Endometrial microvascular endothelial cells (primary cell): ENCODE data around the gene CLEC2D. TPM values are rescaled to one million over a fixed set of nuclear protein-coding genes. Genes with fewer than 3 reads are reported as not detected.
"Not testable (repeated sequence)": the region's sequence is repeated elsewhere in the genome, so short reads cannot be mapped to it uniquely, and the experiment has no call there.

Source experiments
- in situ Hi-C: cut with HindIII; loops from 2 replicates; pipeline ENCODE4 v1.10.0; 2017; ENCODE audit warnings: low sequenced_read_pairs, low pct_unique_long_range_greater_than_20kb; ENCODE audit errors: inconsistent ontology term
- total RNA-seq: library from RNA; depleted of rRNA; stranded (reverse); fragments of >200 nt; gene quantifications from one replicate; pipeline ENCODE4 v1.2.3, GENCODE V29; 2015; ENCODE audit errors: inconsistent ontology term

The CLEC2D gene
- total RNA-seq, 1 donor from 2014 or later = 0.56 TPM

DNA sequence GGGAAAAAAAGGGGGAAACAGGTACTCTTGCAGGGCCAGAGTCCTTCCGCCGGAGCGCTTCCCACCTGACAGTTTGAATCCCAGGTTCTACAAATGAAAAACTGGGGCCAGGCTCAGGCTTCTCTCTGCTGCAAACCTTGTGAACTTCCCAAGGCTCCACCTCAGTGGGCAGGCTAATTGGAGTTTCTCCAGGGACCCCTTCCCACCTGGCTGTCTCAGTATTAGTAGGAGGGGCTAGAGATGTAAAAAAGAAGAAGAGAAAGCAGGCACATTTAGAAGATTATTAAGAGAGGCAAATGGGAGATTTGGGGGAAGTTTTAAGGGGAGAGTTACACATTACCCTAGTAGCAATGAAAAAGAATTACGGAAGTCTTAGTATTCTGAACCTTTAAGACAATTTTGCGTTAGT lies 20.0 kb upstream of the CLEC2D start:
- in situ Hi-C loops = no loop called here

DNA sequence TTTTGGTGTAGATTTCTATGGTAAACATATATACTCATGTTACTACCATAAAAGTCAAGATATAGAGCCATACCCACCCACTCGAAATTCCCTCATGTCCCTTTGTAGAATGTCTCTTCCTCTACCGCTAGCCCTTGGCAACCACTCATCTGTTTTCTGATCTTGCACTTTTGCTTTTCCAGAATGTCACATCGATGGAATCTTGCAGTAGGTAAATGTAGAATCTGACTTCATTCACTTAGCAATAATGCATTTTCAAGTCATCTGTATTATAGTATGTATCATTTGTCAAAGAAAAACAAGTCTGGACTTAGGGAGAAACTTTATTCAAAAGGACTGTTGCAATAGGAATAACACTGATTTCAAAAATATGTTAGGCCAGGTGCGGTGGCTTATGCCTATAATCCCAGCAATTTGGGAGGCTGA lies 19.3 kb upstream of the CLEC2D start:
- in situ Hi-C loops = no loop called here

DNA sequence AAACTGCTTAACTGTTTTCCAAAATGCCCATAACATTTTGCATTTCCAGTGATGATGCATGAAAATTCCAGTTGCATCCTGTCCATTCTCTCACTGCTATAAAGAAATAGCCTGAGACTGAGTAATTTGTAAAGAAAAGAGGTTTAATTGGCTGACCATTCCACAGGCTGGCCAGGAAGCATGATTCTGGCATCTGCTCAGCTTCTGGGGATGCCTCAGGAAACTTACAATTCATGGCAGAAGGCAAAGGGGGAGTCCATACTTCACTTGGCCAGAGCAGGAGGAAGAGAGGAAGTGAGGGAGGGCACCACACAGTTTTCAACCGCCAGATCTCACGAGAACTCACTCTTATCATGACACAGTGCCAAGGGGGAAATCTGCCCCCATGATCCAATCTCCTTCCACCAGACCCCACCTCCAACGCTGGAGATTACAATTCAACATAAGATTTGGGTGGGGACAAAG lies 18.2 kb upstream of the CLEC2D start:
- in situ Hi-C loops = no loop called here

DNA sequence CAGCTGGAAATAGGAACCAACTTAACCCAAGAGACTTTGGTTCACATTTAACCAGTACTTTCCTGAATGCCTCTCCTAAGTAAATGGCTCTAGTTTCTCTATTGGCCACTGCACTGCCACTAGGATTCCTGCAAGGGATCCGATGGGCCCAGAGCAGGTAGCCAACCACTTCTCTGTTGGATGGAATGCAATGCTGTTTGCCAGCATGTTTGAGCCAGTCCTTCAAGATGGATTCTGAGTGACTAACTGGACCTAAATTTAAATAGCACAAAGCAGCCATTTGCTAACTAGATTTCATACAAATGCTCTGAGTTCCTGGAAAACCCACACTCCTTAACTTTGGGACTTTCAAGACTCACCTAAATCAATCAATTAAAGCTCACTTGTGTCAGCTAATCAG lies 9.5 kb upstream of the CLEC2D start:
- in situ Hi-C loops = no loop called here

DNA sequence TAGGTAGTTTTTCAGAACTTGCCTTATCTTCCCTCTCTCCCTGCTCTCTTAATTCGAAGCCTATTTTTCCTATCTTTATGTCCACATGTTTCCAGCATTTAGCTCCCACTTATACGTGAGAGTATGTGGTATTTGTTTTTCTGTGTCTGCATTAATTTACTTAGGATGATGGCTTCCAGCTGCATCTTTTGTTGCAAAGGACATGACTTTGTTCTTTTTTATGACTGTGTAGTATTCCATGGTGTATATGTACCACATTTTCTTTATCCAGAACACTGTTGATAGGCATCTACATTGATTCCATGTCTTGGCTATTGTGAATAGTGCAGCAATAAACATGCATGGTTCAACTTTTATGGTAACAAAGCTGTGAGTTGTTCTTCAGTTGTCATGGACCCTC lies 7.8 kb upstream of the CLEC2D start:
- in situ Hi-C loops = no loop called here

DNA sequence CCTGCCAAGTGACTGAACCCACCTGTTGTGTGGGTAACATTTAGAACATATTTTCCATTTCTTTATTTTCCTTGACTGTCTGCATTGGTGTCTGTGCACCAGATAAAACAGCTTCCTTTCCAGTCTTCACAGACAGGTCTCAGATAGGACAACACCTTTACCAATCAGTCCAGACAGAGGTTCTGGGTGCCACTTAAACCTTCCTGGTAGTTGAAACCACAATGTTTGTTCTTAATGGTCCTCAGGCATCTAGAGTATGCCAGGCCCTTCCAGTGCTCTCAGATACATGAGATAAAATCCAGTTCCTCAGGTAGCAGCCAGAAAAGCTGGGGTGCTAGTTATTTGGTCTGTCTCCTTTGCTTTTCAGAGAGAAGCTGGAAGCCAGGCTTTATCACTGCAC lies 7.0 kb upstream of the CLEC2D start:
- in situ Hi-C loops = no loop called here

DNA sequence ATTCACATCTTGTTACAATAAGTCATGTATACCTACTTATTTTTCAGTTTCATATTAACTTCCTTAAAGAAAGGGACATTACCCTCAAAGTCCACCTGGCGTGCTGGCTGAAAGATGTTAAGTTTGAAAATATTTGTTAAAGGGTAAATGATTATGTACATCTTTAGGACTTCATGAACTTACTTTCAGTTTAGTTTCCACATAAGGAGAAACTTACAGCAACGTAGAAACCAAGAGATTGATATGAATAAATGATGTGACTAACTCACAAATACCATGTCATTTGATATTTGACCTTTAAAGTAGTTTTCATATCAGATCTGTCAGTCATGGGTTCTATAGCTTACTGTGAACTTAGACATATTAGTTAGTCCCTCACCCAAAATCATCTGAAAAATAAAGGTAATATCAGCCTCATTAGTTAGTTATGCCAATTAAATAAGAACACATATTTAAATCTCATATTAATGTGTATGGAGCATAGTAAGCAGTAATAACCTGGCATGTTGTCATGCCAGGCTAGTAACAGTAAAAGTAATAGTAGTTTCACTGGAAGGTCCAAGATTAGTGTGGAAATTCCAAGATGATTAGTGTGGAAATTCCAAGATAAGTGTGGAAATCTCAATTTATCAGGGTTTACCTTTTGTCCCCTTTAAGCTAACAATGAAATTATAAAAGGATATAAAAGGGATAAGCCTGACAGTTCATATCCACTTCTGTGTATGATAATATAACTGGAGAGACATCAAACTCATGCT lies 1.9 kb upstream of the CLEC2D start:
- in situ Hi-C loops = no loop called here

DNA sequence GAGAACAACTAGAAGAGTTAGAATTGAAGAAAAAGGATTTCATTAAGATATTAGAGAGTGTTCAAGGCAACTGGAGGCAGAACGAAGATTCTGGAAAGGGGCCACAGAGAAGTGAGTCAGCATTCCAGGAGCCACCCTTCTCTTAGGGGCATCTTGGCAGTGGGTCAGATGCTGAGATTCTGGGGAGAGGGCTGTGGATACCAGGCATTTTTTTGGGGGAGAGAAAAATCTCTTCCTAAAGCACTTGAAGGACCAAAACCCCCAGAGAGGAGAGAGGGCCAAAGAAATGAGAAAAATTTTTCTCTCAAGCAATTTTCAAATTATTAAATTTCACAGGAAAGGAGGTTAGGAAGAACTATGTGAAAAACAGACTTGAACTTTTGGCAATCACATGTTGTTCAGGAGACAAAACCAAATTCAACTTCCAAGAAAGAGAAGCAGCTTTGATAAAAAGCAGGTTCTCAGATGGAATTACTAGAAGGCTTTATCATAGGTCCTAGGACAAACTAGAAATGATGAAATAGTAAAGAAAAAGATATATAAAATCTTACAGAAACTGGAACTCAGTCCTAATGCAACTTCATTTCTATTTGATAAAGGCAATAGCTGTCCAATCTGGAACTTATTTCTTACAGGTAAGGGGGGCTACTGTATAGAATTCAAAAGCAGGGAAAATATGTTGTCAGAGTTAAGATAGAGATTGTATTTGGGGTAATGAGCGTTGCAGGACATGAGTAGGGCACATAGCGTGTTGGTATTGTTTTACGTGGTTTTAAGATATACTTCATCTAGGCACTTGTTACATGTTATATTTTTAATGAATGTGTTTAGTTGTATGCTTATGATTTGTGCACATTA lies 1.1 kb upstream of the CLEC2D start:
- in situ Hi-C loops = no loop called here

DNA sequence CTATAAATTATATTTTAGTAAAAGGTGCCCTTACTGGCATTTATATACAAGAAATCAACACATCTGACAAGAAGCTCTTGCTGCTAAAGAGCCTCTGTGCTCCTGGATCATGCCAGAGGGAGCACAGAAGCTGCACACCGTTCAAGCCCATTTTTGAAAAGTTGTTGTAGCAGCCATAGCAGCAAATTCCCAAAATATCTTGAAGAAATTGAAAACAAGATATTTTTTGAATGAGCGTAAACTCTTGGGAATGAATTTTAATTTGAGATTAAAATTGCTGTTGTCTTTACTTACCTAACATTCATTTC lies 540 bp upstream of the CLEC2D start:
- in situ Hi-C loops = no loop called here

DNA sequence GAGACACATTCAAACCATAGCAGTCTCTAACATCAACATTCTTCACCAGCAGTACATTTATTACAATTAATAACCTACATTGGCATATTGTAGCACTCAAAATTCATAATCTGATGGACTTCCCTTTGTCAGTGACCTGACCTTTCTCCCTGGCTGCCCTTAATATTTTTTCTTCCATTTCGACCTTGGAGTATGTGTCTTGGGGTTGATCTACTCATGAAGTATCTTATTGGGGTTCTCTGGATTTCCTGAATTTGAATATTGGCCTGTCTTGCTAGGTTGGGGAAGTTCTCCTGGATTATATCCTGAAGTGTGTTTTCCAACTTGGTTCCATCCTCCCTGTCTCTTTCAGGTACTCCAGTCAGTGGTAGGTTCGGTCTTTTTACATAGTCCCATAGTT lies 2.8 kb downstream of the CLEC2D start:
- in situ Hi-C loops = not testable (repeated sequence)

DNA sequence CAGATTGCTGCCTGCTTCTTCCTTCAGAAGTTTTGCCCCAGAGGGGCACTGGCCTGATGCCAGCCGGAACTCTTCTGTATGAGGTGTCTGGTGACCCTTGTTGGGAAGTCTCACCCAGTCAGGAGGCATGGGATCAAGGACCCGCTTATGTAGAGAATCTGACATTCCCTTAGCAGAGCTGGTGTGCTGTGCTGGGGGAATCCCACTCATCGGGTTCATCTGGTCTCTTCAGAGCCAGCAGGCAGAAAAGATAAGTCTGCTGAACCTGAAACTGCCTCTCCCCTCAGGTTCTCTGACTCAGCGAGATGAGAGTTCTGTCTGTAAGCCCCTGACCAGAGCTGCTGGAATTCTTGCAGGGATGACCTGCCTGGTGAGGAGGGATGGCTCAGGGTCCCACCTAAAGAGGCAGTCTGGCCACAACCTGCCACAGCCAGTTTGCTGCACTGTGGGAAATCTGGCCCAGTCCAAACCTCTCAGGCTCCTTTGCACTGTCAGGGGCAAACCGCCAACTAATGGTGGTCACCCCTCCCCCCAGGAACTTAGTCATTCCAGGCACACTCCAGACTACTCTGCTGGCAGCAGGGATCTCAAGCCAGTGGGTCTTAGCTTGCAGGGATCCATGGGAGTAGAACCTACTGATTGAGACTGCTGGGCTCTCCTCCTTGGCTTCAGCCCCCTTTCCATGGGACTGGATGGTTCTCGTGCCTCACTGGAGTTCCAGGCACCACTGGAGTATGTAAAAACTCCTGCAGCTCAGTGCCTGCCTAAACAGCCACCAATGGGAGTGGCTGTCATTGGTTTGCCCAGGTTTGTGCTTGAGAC lies 4.1 kb downstream of the CLEC2D start:
- in situ Hi-C loops = no loop called here

DNA sequence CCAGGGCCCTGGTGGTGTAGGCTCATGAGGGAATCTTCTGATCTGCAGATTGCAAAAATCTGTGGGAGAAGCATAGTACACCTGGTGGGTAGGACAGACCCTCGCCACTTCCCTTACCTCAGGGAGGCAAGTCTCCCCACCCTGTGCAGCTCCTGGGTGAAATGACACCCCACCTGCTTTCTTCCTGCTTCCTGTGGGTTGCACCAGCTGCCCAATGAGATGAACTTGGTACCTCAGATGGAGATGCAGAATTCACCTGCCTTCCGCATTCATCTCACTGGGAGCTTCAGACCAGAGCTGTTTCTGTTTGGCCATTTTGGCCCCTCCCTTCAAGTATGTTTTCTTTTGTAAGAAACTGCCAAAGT lies 4.7 kb downstream of the CLEC2D start:
- in situ Hi-C loops = no loop called here

DNA sequence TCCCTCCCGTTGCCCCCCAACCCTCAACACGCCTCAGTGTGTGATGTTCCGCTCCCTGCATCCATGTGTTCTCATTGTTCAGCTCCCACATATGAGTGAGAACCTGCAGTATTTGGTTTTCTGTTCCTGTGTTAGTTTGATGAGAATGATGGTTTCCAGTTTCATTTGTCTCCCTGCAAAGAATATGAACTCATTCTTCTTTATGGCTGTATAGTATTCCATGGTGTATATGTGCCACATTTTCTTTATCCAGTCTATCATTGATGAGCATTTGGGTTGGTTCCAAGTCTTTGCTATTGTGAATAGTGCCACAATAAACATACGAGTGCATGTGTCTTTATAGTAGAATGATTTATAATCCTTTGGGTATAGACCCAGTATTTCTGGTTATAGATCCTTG lies 13.0 kb downstream of the CLEC2D start:
- in situ Hi-C loops = not testable (repeated sequence)

DNA sequence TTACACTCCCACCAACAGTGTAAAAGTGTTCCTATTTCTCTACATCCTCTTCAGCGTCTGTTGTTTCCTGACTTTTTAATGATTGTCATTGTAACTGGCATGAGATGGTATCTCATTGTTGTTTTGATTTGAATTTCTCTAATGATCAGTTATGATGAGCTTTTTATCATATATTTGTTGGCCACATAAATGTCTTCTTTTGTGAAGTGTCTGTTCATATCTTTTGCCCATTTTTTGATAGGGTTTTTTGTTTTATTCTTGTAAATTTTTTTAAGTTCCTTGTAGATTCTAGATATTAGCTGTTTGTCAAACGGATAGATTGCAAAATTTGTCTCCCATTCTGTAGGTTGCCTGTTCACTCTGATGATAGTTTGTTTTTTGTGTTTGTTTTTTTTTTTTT lies 13.4 kb downstream of the CLEC2D start:
- in situ Hi-C loops = not testable (repeated sequence)

DNA sequence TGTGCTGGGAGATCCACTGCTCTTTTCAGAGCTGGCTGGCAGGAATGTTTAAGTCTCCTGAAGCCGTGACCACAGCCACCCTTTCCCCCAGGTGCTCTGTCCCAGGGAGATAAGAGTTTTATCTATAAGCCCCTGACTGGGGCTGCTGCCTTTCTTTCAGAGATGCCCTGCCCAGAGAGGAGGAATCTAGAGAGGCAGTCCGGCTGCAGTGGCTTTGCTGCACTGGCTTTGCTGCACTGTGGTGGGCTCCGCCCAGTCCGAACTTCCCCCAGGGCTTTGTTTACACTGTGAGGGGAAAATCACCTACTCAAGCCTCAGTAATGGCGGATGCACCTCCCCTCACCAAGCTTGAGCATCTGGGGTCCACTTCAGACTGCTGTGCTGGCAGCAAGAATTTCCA lies 15.9 kb downstream of the CLEC2D start:
- in situ Hi-C loops = not testable (repeated sequence)

DNA sequence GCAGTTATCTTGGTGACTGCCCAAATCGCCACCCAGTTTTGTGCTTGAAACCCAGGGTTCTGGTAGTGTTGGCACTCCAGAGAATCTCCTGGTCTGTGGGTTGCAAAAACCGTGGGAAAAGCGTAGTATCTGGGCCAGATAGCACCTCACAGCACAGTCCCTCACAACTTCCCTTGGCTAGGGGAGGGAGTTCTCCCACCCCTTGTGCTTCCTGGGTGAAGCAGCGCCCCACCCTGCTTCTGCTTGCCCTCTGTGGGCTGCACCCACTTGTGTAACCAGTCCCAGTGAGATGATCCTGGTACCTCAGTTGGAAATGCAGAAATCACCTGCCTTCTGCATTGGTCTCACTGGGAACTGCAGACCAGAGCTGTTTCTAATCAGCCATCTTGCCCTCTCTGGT lies 16.4 kb downstream of the CLEC2D start:
- in situ Hi-C loops = no loop called here

DNA sequence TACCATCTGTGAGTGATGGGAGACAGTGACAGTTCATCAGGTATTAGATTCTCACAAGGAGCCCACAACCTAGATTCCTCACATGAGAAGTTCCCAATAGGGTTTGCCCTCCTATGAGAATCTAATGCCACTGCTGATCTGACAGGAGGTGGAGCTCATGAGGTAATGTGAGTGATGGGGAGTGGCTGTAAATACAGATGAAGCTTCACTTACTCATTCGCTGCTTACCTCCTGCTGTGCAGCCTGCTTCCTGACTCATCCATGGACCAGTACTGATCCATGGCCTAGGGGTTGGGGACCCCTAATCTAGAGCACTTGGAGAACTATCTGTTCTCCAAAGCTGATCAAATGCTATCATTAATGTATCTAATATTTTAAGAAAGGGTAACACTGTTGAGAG lies 17.7 kb downstream of the CLEC2D start:
- in situ Hi-C loops = no loop called here

DNA sequence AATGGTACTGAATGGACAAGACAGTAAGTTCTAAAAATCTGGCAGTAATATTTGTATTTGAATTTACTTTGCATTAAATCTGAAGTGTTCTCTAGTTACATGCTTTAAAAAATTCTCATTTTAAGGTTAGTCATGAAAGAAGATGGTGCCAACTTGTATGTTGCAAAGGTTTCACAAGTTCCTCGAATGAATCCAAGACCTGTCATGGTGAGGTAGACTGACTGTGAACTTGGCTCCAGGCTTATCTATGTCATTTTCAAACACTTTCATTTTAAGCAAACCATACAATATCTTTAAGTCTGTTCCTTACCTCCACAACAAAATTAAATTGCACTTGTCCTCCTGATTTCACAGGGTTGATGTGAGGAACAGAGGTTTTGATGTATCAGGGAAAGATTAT lies 23.4 kb downstream of the CLEC2D start:
- in situ Hi-C loops = no loop called here

DNA sequence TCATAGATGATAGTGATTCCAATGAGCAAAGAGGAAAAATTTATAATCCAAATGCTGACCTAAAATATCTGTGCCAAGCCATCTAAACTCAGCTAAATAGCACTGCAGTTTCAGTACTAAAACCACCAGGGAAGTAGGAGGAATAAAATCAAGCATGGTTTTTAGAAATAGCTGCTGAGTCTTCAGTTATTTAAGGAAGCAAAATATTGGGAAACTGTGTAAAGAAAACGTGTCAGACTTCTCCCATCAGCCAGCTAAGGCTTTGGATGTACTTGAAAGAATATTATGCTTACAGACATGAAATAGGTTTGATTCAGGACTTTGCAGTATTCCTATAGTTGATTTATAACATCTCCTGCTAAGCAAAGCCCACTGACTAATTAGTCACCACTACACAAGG lies 24.7 kb downstream of the CLEC2D start:
- in situ Hi-C loops = no loop called here

DNA sequence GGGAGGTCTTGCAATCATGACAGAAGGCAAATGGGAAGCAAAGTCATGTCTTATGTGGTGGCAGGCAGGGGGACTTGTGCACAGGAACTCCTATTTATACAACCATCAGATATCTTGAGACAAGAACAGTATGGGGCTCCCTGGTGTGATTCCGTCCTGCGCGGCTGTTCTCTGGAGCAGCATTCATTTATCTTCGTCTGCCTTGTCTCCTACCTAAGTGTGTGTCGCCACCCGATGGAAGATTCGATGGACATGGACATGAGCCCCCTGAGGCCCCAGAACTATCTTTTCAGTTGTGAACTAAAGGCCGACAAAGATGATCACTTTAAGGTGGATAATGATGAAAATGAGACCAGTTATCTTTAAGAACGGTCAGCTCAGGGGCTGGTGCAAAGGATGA lies 25.6 kb downstream of the CLEC2D start:
- in situ Hi-C loops = not testable (repeated sequence)
